Measurements from ENCODE around the gene TRPM3. TPM values are rescaled to one million over a fixed set of nuclear protein-coding genes. Genes with fewer than 3 reads are reported as not detected.
"Not testable (repeated sequence)": the region's sequence is repeated elsewhere in the genome, so short reads cannot be mapped to it uniquely, and the experiment has no call there.

TRPM3 gene
- total RNA-seq, 1 donor from 2014 or later: not detected

GRCh38 chr9:70994582-70994981 lies 126.8 kb downstream of the TRPM3 start:
- no peak for ATAC-seq

DNA sequence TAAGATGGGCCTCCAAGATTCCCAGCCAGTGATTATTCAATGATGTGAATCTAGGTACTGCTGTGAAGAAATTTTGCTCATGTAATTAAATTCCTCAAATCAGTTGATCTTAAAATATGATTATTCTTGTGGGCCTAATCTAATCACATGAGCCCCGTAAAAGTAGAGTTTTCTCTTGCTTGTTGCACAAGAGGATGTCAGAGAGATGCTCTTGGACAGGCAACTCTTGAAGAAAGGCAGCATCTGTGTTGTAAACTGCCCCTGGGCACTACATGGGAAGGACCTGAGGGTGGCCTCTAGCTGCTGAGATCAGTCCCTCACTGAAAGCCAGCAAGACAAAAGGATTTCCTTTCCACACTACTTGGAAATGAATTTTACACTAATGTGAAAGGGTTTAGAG lies 132.9 kb downstream of the TRPM3 start:
- ATAC-seq: no peak

DNA sequence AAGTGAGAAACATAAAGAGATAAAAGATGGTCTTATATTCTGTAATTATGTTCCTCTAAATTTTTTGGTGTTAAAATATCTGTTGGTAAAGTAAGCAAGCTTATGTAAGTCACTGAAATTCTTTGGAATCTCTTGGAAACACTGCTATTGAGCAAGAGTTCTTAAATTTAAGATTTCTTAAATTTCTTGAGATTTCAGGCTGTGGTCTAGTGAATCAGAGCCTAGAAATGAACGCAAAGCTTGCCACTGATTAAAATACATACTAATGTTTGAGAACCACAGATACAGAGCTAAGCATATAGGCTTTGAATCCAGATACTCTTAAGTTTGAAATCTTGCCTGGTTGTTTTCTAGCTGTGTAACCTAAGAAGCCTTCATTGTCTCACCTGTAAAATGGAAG lies 133.4 kb downstream of the TRPM3 start:
- ATAC-seq: no peak

DNA sequence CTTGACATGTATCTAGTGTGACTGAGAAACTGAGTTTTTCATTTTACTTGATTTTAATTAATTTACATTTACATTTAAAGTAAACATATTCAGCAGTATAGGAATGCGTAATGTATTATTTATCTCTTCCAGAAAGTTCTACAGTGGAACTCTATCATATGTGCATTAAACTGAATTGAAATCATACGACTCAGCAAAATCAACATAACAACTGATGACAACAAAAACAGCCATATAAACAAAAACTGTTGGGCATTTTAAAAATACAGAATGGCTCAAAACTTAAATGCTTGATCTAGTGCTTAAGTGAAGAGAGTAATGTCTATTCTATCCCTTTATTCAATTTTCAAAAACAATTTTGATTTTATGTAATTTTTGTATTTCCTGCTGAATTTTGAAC lies 134.4 kb downstream of the TRPM3 start:
- ATAC-seq: no peak

- no peak for ATAC-seq
Observed at GRCh38 chr9:70983723-70984295, 137.6 kb downstream of the TRPM3 start.

DNA sequence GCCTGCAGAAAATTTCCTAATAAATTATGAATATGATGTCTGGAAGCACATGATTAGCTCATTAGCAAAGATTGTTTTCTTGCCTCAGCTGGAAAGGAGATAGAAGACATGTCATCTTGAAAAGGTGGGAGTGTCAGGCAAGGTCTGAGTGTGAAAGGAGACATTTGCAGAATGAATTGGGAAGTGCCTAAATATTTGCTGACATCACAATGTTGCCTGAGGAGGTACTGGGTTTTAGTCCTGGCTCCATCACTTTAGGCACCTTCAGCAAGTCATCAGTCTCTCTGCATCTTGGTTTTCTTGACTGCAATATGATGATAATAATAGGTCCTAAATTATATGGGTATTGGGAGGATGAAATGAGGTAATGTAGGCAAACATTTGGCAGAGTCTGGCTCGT lies 140.1 kb downstream of the TRPM3 start:
- ATAC-seq: no peak

GRCh38 chr9:70979966-70980365 lies 141.5 kb downstream of the TRPM3 start:
- no peak for ATAC-seq

DNA sequence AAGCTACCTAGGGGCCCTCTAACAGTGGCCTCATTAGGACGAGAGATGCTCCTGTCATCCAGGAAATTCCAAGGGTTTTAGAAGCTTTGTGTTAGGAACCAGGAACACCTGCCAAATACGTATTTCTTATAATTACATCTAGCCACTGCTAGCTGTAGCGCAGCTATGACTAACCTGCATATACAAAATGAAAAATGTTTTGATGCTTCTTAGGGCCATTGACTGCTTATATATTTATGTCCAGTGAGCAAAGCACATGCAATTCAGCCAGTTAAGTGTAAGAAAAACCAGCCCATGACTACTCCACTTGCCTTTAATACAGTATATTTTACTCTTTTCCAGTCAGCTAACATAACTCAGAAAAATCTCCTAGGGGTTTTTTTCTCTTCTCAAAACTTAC lies 143.3 kb downstream of the TRPM3 start:
- no peak for ATAC-seq

GRCh38 chr9:70975821-70976220 lies 145.6 kb downstream of the TRPM3 start:
- ATAC-seq: no peak

DNA sequence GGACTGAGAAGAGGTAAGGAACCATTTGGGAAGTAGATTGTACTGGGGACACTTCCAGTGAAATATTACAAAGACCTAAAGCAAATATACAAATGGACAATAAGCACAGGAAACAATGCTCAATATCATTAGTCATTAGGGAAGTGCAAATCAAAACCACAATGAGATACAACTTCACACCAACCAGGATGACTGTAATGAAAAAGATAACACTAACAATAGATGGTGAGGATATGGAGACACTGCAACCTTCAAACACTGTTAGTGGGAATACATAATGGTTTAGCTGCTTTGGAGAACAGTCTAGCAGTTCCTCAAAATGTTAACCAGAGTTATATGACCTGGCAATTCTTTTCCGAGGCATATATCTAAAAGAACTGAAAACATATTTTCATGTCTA lies 149.7 kb downstream of the TRPM3 start:
- no peak for ATAC-seq

- ATAC-seq: not testable (repeated sequence)
Observed at GRCh38 chr9:70966380-70966779, 155.0 kb downstream of the TRPM3 start.

GRCh38 chr9:70964861-70965260 lies 156.6 kb downstream of the TRPM3 start:
- ATAC-seq: no peak

DNA sequence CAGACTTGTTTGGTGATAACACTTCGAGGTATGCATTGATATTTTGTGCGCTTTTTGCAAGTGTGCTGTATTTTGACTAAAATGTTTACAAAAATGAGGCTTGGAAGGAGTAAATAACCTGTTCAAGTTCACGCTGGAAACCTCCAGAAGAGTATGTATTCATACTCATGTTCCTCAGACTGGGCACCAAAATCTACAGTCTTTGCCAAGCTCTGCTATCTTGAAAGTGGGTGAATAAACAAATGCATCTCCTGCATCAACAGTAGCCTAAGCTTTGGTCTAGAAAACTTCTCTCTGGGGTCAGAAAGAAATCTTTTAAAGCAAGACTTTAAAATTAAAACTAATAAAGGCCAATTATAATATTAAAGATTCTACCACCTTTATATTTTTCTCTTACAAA lies 157.9 kb downstream of the TRPM3 start:
- no peak for ATAC-seq

DNA sequence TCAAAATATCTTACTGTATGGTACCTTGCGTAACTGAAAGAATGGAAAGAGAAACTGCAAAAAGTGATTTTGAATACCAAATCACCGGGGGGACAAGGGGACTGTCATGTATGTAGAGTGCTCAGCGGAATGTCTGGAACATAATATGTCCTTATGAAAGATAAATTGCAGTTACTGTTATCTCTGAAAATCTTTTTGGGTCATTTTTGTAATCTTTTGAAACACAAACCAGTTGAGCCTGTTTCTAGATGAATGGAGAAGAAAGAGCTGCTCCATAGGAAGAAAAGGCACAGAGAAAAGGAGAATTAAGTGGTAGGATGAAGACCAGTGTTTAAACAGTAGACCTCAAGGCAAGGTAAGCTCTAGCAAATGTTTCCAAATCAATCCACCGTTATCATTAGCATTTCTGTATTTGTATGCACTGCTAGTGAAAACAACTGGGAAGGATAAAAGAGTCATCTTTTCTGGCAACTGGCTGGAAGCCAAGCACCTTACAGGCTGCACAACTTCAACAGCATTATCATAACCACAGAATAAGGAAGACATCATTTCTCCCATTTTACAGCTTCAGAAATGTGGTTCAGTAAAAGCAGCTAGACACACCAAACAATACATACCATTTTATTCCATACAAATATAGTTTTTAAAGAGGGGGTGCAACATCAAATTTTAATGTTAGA lies 158.5 kb downstream of the TRPM3 start:
- no peak for ATAC-seq

- ATAC-seq: no peak
Observed at GRCh38 chr9:70959366-70959765, 162.1 kb downstream of the TRPM3 start.

GRCh38 chr9:70954596-70955143 lies 166.8 kb downstream of the TRPM3 start:
- ATAC-seq: no peak

- ATAC-seq: no peak
Observed at GRCh38 chr9:70954126-70954525, 167.3 kb downstream of the TRPM3 start.

DNA sequence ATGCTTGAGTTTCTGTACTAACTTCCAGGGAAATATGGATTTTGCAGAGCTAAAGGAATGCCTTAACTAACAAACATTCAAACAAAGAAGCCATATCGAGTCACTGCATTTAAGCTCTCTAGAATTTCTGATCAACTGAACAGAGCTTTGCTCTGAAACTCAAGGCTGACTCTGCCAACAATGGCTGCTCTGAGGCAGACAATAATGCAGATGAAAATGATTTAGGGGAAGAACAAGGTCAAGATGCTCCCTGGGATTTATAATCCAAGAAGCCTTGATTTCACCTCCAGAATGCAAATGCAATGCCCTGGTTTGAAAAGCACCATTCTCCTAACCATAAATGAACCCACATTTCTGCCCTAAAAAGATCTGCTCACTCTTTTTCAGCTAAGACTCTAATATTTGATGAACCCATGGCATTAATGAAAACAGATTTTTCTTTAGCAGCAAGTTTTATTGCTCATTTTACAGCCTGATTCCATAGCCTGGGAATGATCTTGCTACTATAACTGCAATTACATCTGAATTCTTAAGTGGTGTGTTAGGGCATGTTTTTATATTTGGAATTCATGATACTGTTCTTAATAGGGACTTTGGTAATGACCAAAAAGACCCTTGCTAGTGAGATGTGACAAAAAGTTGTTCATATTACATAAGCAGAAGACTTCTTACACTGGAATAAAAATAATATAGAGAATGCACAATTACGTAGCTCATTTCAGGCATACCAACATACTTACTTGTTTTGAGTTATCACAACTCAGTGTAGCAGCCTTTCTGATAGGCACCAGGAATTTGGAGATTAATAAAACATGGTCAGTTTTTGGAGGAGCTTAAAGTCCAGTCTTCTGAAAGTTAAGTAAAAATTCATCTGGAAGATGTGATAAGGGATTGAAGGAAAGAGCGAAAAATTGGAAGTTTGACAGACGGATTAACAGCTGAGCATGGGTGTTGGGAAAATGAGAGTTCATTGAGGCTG lies 169.4 kb downstream of the TRPM3 start:
- no peak for ATAC-seq

DNA sequence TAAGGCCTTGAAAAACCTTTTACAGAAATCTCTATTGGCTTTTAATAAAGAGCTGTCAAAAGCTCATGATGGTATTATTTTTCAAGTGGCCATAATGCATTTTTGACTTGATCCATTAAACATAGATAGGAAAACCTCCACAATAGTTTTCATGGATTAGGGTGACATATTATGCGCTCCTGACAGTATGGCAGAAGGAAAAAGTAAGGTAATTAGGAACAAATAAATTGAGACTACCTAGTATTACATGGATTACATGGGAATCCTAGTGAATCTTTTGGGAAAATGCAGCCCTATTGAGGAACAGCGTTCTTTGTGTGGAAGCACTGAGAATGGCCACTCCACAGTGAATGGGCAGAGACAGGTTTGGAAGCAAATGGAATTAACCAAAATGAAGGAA lies 171.2 kb downstream of the TRPM3 start:
- no peak for ATAC-seq

- ATAC-seq: no peak
Observed at GRCh38 chr9:70949239-70949638, 172.2 kb downstream of the TRPM3 start.

- no peak for ATAC-seq
Observed at GRCh38 chr9:70948744-70949143, 172.7 kb downstream of the TRPM3 start.

GRCh38 chr9:70947511-70947910 lies 173.9 kb downstream of the TRPM3 start:
- no peak for ATAC-seq

GRCh38 chr9:70947086-70947485 lies 174.3 kb downstream of the TRPM3 start:
- ATAC-seq: no peak

Data from esophagus mucosa (tissue), 1 donor.